DLD1 (cell line): ENCODE data around the gene CEP89.
"Not testable (repeated sequence)": the region's sequence is repeated elsewhere in the genome, so short reads cannot be mapped to it uniquely, and the experiment has no call there.

Source experiments
- in situ Hi-C: cut with HindIII; loops from 2 replicates; pipeline ENCODE4 v1.10.0; 2017; ENCODE audit warnings: low sequenced_read_pairs

Gene CEP89

DNA sequence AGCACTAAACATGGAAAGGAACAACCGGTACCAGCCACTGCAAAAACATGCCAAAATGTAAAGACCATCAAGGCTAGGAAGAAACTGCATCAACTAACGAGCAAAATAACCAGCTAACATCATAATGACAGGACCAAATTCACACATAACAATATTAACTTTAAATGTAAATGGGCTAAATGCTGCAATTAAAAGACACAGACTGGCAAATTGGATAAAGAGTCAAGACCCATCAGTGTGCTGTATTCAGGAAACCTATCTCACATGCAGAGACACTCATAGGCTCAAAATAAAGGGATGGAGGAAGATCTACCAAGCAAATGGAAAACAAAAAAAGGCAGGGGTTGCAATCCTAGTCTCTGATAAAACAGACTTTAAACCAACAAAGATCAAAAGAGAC lies 123.7 kb downstream of the CEP89 start:
- in situ Hi-C loops = not testable (repeated sequence)

DNA sequence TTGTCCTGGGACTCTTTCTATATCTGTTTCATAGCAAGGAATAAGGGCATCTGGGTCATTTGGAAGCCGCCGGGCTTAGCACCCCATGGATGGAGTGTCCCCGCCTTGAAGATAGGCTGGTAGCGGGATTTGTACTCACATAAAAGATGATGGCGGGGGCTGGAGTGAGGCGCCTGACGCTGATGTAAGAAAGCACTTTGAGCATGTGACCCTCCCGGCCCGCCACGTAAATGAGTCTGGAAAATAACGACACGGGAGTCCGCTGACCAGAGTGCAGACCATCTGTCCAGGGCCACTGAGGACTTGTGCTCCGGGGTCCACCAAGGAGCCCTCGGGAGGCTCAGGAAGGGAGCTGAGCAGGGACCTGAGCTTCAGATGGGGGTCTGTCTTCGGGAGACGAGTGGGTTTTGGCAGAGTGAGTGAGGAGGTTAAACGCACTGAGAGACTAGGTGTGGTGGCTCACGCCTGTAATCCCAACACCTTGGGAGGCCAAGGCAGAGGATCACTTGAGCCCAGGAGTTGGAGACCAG lies 128.0 kb downstream of the CEP89 start:
- in situ Hi-C loops = no loop called here

DNA sequence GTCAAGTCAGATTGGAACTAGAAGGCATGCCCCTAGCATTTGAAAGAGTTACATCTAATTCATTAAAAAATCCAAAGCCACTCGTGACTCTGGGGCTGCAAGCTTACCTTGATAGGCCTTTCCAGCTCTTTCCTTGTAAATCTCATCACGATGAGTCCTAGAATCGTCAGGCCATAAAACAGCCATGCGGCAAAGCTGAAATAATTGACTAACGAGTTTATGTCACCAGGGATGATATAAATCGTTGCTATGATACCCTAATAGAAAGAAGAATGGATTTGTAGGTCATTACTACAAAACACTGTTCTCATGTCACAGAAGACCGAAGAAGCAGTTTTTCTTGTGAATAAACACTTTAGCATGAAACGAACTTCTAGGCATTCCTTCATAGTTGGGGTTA lies 129.7 kb downstream of the CEP89 start:
- in situ Hi-C loops = no loop called here

DNA sequence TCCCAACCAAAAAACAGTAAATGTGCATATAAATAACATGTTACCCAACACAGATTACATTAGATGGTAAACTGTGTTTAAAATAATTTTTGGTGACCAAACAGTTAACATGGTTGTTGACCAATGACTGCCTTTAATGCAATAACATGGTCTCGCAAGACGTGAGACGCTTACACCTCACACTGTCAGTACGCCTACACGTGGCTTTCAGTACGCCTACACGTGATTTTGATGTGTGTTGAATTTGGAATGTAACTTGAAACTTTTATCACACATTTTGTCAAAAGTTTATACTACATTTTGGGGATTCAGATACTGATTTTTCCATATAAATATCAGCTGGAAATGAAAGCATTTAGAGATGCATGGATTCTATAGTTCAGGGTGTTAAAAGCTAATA lies 134.2 kb downstream of the CEP89 start:
- in situ Hi-C loops = no loop called here

DNA sequence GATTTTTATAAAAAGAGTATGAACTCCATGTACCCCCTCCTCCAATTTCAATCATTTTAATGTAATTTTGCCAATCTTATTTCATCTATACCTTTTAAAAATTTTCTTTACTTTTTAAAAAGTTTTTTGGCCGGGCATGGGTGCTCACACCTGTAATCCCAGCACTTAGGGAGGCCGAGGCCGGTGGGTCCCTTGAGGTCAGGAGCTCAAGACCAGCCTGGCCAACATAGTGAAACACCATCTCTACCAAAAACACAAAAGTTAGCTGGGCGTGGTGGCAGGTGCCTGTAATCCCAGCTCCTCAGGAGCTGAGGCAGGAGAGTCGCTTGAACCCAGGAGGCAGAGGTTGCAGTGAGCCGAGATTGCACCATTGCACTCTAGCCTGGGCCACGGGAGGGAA lies 138.4 kb downstream of the CEP89 start:
- in situ Hi-C loops = not testable (repeated sequence)

DNA sequence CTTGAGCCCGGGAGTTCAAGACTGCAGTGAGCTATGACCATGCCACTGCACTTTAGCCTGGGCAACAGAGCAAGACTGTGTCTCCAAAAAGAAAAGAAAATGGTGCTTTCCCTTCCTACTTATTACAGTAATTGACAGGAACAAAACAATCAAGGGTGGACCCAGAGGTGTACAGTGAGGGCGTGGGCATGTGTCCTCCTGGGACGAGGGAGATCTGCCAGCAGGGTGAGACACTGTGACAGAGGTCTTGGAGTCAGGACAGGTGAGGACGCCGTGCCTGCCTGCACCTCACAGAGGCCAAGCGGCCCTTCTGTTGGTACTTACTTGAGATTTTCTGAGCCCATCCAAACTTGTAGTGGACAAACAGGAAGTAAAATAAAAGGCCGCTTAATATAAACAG lies 138.9 kb downstream of the CEP89 start:
- in situ Hi-C loops = not testable (repeated sequence)

DNA sequence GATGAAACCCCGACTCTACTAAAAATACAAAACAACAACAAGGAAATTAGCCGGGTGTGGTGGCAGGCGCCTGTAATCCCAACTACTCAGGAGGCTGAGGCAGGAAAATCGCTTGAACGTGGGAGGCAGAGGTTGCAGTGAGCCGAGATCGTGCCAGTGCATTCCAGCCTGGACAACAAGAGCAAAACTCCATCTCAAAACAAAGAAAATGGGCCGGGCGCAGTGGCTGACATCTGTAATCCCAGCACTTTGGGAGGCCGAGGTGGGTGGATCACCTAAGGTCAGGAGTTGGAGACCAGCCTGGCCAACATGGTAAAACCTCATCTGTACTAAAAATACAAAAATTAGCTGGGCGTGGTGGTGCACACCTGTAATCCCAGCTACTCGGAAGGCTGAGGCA lies 139.7 kb downstream of the CEP89 start:
- in situ Hi-C loops = not testable (repeated sequence)

DNA sequence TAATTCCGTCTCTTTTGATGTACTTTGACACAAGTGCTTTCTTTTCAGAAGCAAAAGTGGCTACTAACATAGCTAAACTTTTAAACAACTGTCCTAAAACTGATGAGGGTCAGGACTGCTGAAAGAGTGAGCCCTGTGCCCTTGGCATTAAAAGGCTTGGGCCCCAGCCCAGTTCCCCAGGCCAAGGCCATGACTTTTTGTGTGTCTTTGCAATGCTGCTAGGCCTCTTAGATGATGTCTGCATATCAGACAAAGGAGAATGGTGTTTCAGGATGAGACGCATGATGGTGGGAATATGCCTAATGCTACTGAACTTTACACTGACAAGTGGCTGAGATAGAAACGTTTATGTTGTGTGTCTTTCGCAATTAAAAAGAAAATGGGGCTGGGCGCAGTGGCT lies 140.1 kb downstream of the CEP89 start:
- in situ Hi-C loops = no loop called here

DNA sequence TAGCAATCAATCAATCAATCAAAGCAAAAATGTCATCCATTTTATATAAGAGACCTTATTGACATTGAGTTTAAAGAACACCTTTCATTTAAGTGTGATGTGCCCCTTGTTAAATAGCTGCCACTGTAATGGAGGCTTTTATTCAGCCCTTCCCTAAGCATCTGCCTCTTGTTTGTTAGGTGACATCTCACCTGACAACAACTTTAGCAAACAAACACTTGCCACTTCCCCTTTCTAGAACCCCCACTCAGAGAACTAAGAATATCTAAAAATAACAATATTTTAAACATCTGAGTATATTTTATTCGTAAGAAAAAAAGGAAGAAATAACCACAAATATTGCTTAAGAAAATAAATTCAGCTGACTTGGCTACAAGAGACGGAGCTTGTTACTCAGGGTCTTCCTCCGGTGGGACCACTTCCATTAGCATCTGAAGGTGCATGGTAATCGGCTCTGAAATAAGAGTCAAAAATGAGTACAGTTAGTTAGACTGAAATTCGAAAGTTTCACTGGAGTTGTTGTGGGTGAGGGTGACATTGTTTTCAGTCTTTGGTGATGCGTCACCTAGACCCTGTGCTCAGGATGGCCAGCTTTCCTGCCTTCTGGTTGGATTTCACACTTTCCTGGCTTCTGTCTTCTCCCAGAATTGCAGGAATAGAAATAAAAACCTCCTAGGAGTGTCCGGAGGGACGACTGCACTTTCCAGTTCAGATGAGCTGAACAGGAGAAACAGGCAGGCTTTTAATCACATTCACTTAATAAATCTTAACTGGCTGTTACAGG lies 141.3 kb downstream of the CEP89 start:
- in situ Hi-C loops = no loop called here

DNA sequence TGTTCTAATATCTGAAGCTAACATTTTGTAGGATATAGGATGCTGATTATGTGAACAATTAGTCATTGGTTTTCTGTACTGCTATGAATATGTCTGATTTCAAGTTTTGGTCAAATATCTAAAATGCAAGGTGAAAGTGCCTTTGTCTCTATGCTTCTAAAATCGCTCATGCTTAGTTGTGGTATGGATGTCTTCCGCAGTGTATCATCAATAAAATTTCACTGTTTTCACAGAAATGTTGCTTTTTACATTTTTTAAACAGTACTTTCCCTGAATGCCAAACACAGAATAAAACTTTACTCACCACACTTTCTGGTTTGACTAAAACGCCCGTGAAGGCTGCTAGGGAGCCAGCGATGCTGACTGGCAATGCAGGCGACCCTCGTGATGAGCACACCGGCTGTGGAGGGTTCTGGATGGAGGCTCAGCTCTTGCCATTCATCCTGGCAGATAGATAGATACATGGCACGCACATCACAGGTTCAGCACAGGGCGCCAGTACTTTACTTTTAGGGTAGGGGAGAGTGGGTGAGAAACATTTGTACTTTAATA lies 142.3 kb downstream of the CEP89 start:
- in situ Hi-C loops = no loop called here

DNA sequence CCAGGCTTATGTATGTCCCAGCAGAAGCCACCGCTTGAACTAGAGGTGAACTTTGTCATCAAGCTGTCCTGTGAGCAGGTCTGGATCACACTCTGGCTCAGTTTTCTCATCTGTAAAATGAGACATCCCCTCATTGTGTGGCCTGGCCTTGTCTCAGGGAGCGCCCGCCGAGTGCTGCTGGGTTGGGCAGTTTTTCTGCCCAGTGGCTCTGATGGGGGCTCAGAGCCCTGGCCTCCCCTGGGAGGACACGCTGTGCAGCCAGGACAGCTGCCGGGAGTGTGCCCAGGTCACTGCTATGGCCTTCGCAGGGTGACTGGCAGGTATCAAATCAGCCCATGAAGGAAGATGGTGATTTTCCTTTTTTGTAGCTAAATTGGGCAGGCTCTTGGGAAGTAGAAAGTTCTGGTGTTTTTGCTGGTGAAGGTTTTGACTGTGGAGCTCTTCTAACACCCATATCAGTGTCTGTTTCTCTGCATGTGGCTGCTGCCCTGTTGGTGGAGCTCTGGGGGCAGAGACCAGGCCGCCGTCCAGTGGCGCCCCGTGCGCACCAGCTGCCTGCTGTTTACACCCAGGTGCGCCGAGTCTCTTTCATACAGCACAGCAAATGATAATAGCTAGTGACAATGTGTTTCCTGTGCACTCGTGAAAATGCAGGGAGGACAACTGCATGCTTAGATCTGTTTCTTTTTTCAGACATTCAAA lies 143.0 kb downstream of the CEP89 start:
- in situ Hi-C loops = no loop called here

DNA sequence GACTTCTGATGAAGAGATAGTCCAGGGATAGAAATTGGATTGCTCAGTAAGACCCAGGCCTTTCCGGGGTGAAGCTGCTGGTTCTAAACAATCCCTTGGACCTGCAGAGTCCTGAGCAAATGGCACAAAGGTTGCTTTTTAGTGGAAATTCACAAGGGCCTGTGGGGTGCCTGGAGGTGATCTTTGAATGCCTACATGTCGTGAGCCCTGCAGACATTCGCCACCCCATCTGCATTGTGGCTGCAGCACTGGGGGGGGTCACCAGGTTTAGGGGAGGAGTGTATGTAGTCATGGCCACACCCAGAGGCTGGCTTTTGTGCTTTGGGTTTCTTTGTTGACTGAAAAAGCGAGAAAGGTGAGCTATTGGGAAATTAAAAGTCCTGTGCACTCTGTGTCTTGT lies 143.6 kb downstream of the CEP89 start:
- in situ Hi-C loops = no loop called here
